ENCODE results near the gene DOK5. TPM values are rescaled to one million over a fixed set of nuclear protein-coding genes. Genes with fewer than 3 reads are reported as not detected.

DOK5 gene
- total RNA-seq, 6 experiments from 2014 or later: 0.14 TPM; not detected in 5

DNA sequence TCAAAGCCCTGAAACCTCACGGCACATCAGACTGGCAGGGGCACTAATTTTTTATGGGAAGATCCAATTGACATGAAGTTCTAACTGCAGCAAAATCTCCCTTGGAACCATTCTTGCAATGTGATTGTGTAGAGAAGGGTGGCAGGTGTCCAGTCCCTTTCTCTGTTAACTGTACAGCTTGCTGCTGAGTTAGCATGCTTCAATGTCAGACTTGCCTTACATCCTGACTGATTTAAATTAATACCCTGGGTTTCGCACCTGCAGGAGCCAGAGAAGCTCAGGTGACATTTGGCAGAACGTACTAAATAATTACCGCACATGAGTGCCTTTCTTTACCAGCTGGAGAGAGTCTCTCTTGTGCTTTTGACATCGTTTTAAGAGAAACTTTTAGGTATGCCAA lies 123.0 kb downstream of the DOK5 start:
- no peak for DNase-seq
- Mint-ChIP-seq H3K4me1 (ENCODE audit: low read depth) (no peaks in the 10 kb centered on the region), H3K4me3 (no peak overlapping the region), H3K36me3 (ENCODE audit: low read depth) (0 out of 2 replicates have a peak, but pooled peaks cover 4% of the 10 kb centered on the region), H3K9me3 (peaks cover 41% of the 10 kb centered on the region), H3K27ac (no peak overlapping the region), H3K27me3 (ENCODE audit: insufficient read depth) (peaks cover 1% of the 10 kb centered on the region; the same call in 1 of the 2 replicates)
- no peak for TF ChIP-seq CTCF (IDR thresholded peaks at IDR 0.05)

GRCh38 chr20:54600634-54601033 lies 125.2 kb downstream of the DOK5 start:
- Mint-ChIP-seq H3K4me1 (ENCODE audit: low read depth) (no peaks in the 10 kb centered on the region), H3K9me3 (peaks cover 49% of the 10 kb centered on the region), H3K36me3 (ENCODE audit: low read depth) (0 out of 2 replicates have a peak, but pooled peaks cover 4% of the 10 kb centered on the region), H3K27ac (no peak overlapping the region), H3K27me3 (ENCODE audit: insufficient read depth) (peaks cover 1% of the 10 kb centered on the region; the same call in 1 of the 2 replicates), H3K4me3 (no peak overlapping the region)
- DNase-seq: no peak
- TF ChIP-seq CTCF (IDR thresholded peaks at IDR 0.05): no peak

DNA sequence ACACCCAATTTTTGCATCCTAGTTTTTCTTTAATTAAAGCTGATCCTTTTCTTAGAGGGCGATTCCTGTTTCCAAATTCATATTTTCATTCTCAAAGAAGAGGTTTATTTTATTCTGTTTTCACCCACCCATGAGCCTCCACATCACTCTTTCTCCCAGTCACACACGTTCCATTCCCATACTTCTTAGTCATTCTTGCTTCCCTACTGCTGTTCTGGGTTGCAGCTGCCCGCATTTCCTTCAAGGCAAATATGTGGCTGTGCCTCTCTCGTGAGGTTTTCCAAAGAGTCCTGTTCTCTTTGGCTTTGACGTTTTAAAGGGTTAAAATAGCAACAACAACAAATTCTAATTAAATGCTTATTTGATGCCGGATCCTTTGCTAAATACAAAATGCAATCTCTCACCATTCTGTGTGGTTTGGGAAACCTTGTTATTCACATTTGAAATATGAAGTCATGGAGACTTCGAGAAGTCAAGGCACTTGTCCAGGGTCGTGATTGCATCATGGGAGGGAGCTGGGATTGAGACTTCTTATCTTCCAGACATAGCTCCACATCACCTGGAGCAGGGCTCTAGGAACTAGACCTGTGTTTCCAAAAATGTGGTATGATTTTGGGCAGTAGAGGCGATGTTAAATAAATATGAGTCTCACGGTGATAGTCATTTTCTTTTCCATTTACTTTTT lies 126.6 kb downstream of the DOK5 start:
- Mint-ChIP-seq H3K36me3 (ENCODE audit: low read depth) (0 out of 2 replicates have a peak, but pooled peaks cover 4% of the 10 kb centered on the region), H3K9me3 (peaks cover 53% of the 10 kb centered on the region), H3K4me1 (ENCODE audit: low read depth) (no peaks in the 10 kb centered on the region), H3K4me3 (no peak overlapping the region), H3K27ac (no peak overlapping the region), H3K27me3 (ENCODE audit: insufficient read depth) (peaks cover 1% of the 10 kb centered on the region; the same call in 1 of the 2 replicates)
- DNase-seq: no peak
- TF ChIP-seq CTCF (IDR thresholded peaks at IDR 0.05): no peak

DNA sequence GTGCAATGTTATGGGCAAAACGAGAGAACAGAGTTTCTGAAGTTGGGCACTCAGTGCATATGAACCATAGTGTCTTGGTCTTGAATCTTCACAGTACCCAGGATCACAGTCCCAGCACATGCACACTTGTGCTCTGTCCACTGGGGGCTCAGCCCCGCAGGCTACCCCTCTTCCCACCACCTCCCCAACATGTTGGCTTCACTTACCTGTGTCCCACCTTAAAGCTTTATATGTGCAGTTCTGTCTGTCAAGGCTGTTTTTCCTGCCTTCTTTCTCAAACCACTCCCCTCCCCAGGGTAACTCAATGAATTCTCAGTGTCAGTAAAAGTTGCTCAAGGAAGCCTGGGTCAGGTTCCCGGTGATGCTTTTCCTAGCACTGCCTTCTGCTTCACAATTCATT lies 129.9 kb downstream of the DOK5 start:
- peaks cover 1% of the 10 kb centered on the region; the same call in 1 of the 2 replicates for H3K27me3 Mint-ChIP-seq (ENCODE audit: insufficient read depth)
- no peak overlapping the region for H3K27ac Mint-ChIP-seq
- no peak overlapping the region for H3K4me3 Mint-ChIP-seq
- H3K4me1 Mint-ChIP-seq (ENCODE audit: low read depth): no peaks in the 10 kb centered on the region
- no peaks in the 10 kb centered on the region for H3K36me3 Mint-ChIP-seq (ENCODE audit: low read depth)
- DNase-seq: no peak
- peaks cover 44% of the 10 kb centered on the region for H3K9me3 Mint-ChIP-seq
- TF ChIP-seq CTCF (IDR thresholded peaks at IDR 0.05): no peak

DNA sequence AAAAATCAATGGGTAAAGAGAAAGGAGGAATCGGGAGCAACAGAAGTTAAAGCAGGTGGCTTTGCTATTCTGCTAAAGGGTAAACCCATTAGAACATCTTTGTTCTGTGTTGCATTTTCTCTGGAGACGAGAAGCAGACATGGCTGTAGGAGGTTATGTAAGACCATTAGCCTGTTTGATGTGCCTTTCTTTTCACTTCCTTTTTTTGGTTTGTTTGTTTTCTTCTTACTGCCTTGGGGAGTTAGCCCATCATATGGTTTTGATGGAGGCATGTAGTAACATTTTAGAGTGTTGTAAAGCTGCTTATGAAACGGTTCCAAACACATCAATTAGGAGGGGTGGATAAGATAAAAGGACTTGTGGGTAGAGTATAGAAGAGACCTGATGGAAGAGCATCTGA lies 131.0 kb downstream of the DOK5 start:
- no peak for TF ChIP-seq CTCF (IDR thresholded peaks at IDR 0.05)
- Mint-ChIP-seq H3K4me1 (ENCODE audit: low read depth) (no peaks in the 10 kb centered on the region), H3K36me3 (ENCODE audit: low read depth) (no peaks in the 10 kb centered on the region), H3K4me3 (no peak overlapping the region), H3K27ac (no peak overlapping the region), H3K27me3 (ENCODE audit: insufficient read depth) (no peaks in the 10 kb centered on the region), H3K9me3 (peaks cover 41% of the 10 kb centered on the region)
- no peak for DNase-seq
